Measurements from ENCODE around the gene ATP2C2.

The ATP2C2 gene

DNA sequence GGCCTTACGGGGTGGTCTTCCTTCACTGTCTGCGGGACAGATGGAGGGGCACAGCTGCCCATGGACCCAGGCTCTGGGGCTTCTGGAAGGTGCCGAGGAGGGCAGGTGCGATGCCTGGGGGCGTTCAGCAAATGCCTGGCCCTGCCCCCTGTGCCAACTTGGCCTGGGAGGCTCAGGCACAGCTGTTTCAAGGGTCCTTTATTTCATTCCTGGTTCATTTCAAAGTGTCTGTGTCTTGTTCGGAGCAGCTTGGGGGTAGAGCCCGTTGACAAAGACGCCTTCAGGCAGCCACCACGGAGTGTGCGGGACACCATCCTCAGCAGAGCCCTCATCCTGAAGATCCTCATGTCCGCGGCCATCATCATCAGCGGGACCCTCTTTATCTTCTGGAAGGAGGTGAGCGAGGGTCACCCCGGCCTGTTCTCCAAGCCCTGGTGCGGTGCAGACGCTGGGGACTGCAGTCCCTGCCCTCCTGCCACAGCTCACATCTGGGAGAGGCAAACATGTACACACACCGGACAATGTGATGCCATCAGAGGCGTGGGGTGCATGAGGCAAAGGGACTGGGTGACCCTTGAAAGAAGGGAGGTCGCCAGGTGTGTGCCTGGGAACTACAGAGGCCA, 92.2 kb downstream of the ATP2C2 start:
- Histone ChIP-seq H3K36me3 (ENCODE audit: control insufficient read depth, insufficient read depth, low read length) (no peaks in the 10 kb centered on the region), H3K9ac (ENCODE audit: low read length) (no peak overlapping the region), H3K27me3 (ENCODE audit: control insufficient read depth, insufficient read depth, low read length) (no peaks in the 10 kb centered on the region), H3K4me1 (ENCODE audit: control insufficient read depth, insufficient read depth, low read length) (no peaks in the 10 kb centered on the region), H3K4me3 (ENCODE audit: low read length) (no peak overlapping the region), H3K27ac (ENCODE audit: low read depth, low read length) (no peak overlapping the region)

GRCh38 chr16:84461029-84461412, 92.7 kb downstream of the ATP2C2 start:
- H3K4me3 ChIP-seq (ENCODE audit: low read length): no peak overlapping the region
- no peak overlapping the region for H3K9ac ChIP-seq (ENCODE audit: low read length)
- H3K27me3 ChIP-seq (ENCODE audit: control insufficient read depth, insufficient read depth, low read length): no peaks in the 10 kb centered on the region
- H3K4me1 ChIP-seq (ENCODE audit: control insufficient read depth, insufficient read depth, low read length): no peaks in the 10 kb centered on the region
- H3K36me3 ChIP-seq (ENCODE audit: control insufficient read depth, insufficient read depth, low read length): no peaks in the 10 kb centered on the region
- H3K27ac ChIP-seq (ENCODE audit: low read depth, low read length): no peak overlapping the region

- H3K9ac ChIP-seq (ENCODE audit: low read length): no peak overlapping the region
- H3K27ac ChIP-seq (ENCODE audit: low read depth, low read length): no peak overlapping the region
- no peaks in the 10 kb centered on the region for H3K36me3 ChIP-seq (ENCODE audit: control insufficient read depth, insufficient read depth, low read length)
- H3K4me3 ChIP-seq (ENCODE audit: low read length): no peak overlapping the region
- H3K27me3 ChIP-seq (ENCODE audit: control insufficient read depth, insufficient read depth, low read length): no peaks in the 10 kb centered on the region
- H3K4me1 ChIP-seq (ENCODE audit: control insufficient read depth, insufficient read depth, low read length): no peaks in the 10 kb centered on the region
Measured at GRCh38 chr16:84461413-84462295, 93.3 kb downstream of the ATP2C2 start.

DNA sequence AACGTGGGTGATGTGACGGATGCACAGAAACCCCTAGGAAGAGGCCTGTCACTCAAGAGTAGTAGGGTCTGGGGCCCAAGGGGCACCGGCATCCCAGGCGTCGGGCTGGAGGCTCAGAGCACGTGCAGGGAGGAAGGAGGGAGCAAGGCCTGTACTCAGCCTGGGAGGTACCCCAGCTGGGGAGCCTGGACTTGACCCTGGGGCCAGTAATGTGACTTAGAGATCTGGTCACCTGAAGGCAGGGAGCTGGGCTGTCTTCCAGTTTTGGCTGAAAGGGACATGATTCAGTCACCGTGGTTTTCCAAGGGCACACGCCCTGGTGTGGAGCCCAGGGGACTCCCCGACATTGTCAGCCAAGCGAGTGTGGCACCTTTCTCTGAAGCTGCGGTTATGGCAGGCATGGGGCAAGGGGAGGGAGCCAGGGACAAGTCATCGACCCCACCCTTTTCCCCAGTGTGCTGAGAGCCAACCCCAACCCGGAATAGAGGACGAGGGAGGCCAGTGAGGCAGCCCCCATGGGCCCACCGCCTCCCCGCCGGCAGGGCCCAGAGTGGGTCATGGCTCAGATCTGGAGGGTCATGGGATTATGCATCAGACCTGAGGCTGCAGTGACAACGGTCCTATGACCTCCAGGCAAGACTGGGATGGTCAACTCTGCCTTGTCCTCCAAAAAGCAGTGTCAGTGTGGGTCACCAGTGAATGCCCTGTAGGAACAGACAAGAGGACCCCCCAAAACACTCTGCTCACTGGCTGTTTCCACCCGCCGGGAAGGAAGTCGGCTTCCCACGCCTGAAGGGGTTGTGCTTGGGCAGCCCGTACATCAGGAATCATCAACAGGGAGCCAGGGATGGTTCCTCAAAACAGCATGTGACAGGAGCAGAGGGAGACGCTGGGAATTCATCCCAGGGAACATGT, 94.2 kb downstream of the ATP2C2 start:
- Histone ChIP-seq H3K4me3 (ENCODE audit: low read length) (no peak overlapping the region), H3K27me3 (ENCODE audit: control insufficient read depth, insufficient read depth, low read length) (no peaks in the 10 kb centered on the region), H3K36me3 (ENCODE audit: control insufficient read depth, insufficient read depth, low read length) (no peaks in the 10 kb centered on the region), H3K4me1 (ENCODE audit: control insufficient read depth, insufficient read depth, low read length) (no peaks in the 10 kb centered on the region), H3K9ac (ENCODE audit: low read length) (no peak overlapping the region), H3K27ac (ENCODE audit: low read depth, low read length) (no peak overlapping the region)

DNA sequence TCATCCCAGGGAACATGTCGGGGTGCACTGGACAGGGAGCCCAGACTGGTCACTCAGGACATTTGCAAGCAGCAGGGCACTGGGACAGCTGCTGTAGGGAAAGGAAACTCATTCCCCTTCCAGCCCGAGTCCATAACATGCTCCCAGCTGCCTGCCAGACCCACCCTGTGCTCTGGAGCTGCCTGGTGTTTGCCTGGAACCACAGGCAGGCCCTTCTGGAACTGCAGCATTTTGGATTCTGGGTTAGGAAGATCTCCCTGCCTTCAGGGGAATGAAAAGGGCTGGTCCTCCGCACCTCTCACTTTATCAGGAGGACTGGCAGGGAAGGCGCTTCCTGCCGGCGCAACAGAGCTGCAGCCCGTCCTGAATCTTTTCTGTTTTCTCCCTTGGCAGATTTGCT, 94.9 kb downstream of the ATP2C2 start:
- Histone ChIP-seq H3K27me3 (ENCODE audit: control insufficient read depth, insufficient read depth, low read length) (no peaks in the 10 kb centered on the region), H3K4me1 (ENCODE audit: control insufficient read depth, insufficient read depth, low read length) (no peaks in the 10 kb centered on the region), H3K36me3 (ENCODE audit: control insufficient read depth, insufficient read depth, low read length) (peaks cover 3% of the 10 kb centered on the region), H3K27ac (ENCODE audit: low read depth, low read length) (no peak overlapping the region), H3K4me3 (ENCODE audit: low read length) (no peak overlapping the region), H3K9ac (ENCODE audit: low read length) (no peak overlapping the region)

- Histone ChIP-seq H3K27ac (ENCODE audit: low read depth, low read length) (no peak overlapping the region), H3K9ac (ENCODE audit: low read length) (no peak overlapping the region), H3K4me1 (ENCODE audit: control insufficient read depth, insufficient read depth, low read length) (no peaks in the 10 kb centered on the region), H3K27me3 (ENCODE audit: control insufficient read depth, insufficient read depth, low read length) (no peaks in the 10 kb centered on the region), H3K4me3 (ENCODE audit: low read length) (no peak overlapping the region), H3K36me3 (ENCODE audit: control insufficient read depth, insufficient read depth, low read length) (peaks cover 3% of the 10 kb centered on the region)
Measured at GRCh38 chr16:84464116-84464515, 95.8 kb downstream of the ATP2C2 start.

- Histone ChIP-seq H3K27me3 (ENCODE audit: control insufficient read depth, insufficient read depth, low read length) (no peaks in the 10 kb centered on the region), H3K4me3 (ENCODE audit: low read length) (no peak overlapping the region), H3K36me3 (ENCODE audit: control insufficient read depth, insufficient read depth, low read length) (peaks cover 3% of the 10 kb centered on the region), H3K4me1 (ENCODE audit: control insufficient read depth, insufficient read depth, low read length) (no peaks in the 10 kb centered on the region), H3K27ac (ENCODE audit: low read depth, low read length) (no peak overlapping the region), H3K9ac (ENCODE audit: low read length) (no peak overlapping the region)
Measured at GRCh38 chr16:84465154-84465553, 96.8 kb downstream of the ATP2C2 start.

- Histone ChIP-seq H3K36me3 (ENCODE audit: control insufficient read depth, insufficient read depth, low read length) (peaks cover 3% of the 10 kb centered on the region), H3K27ac (ENCODE audit: low read depth, low read length) (no peak overlapping the region), H3K4me3 (ENCODE audit: low read length) (no peak overlapping the region), H3K9ac (ENCODE audit: low read length) (no peak overlapping the region), H3K4me1 (ENCODE audit: control insufficient read depth, insufficient read depth, low read length) (no peaks in the 10 kb centered on the region), H3K27me3 (ENCODE audit: control insufficient read depth, insufficient read depth, low read length) (no peaks in the 10 kb centered on the region)
Measured at GRCh38 chr16:84466692-84467091, 98.4 kb downstream of the ATP2C2 start.

DNA sequence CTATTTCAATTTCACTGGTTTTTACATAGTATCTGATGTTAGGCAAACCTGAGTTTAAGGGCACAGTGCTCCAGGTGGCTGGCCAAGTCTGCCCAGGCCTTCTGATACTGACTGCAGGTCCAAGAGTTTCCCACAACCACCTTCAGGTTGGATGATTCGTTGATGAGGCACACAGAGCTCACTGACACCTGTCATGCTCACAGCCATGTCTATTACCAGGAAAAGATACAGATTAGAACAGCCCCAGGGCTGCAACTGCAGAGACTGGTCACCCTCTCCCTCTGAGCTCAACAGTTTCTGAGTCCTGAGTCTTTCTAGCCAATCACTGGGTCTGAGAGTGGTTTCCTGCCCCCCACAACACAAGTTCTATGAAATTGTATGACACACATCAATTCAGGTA, 98.9 kb downstream of the ATP2C2 start:
- Histone ChIP-seq H3K27ac (ENCODE audit: low read depth, low read length) (no peak overlapping the region), H3K9ac (ENCODE audit: low read length) (no peak overlapping the region), H3K4me3 (ENCODE audit: low read length) (no peak overlapping the region), H3K27me3 (ENCODE audit: control insufficient read depth, insufficient read depth, low read length) (no peaks in the 10 kb centered on the region), H3K4me1 (ENCODE audit: control insufficient read depth, insufficient read depth, low read length) (no peaks in the 10 kb centered on the region), H3K36me3 (ENCODE audit: control insufficient read depth, insufficient read depth, low read length) (peaks cover 3% of the 10 kb centered on the region)

DNA sequence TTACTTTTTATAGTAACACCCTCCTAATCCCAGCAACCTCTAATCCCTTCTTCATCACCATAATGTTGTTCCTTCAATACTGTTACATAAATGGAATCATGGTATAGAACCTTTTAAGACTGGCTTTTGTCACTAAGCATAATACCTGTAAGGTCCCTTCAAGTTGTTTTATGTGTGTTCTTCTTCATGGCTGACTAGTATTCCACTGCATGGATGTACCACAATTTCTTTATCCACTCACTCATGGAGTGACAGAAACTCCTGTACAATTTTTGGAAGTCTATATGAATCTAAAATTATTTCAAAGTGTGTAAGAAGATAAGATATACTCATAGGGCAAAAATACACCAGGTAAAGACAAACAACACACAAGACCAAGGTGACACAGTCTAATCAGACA, 99.4 kb downstream of the ATP2C2 start:
- H3K4me1 ChIP-seq (ENCODE audit: control insufficient read depth, insufficient read depth, low read length): no peaks in the 10 kb centered on the region
- no peak overlapping the region for H3K9ac ChIP-seq (ENCODE audit: low read length)
- peaks cover 3% of the 10 kb centered on the region for H3K36me3 ChIP-seq (ENCODE audit: control insufficient read depth, insufficient read depth, low read length)

GRCh38 chr16:84471316-84471715, 103.0 kb downstream of the ATP2C2 start:
- Histone ChIP-seq H3K4me1 (ENCODE audit: control insufficient read depth, insufficient read depth, low read length) (no peaks in the 10 kb centered on the region), H3K27me3 (ENCODE audit: control insufficient read depth, insufficient read depth, low read length) (no peaks in the 10 kb centered on the region), H3K36me3 (ENCODE audit: control insufficient read depth, insufficient read depth, low read length) (peaks cover 3% of the 10 kb centered on the region), H3K4me3 (ENCODE audit: low read length) (no peak overlapping the region), H3K9ac (ENCODE audit: low read length) (no peak overlapping the region), H3K27ac (ENCODE audit: low read depth, low read length) (no peak overlapping the region)

More for the DNA sequence above, 99.4 kb downstream of the ATP2C2 start:
- Histone ChIP-seq H3K4me3 (ENCODE audit: low read length) (no peak overlapping the region), H3K27me3 (ENCODE audit: control insufficient read depth, insufficient read depth, low read length) (no peaks in the 10 kb centered on the region), H3K27ac (ENCODE audit: low read depth, low read length) (no peak overlapping the region)

GRCh38 chr16:84471966-84472365, 103.6 kb downstream of the ATP2C2 start:
- no peak overlapping the region for H3K27ac ChIP-seq (ENCODE audit: low read depth, low read length)
- no peak overlapping the region for H3K4me3 ChIP-seq (ENCODE audit: low read length)
- H3K27me3 ChIP-seq (ENCODE audit: control insufficient read depth, insufficient read depth, low read length): no peaks in the 10 kb centered on the region
- no peaks in the 10 kb centered on the region for H3K4me1 ChIP-seq (ENCODE audit: control insufficient read depth, insufficient read depth, low read length)
- no peak overlapping the region for H3K9ac ChIP-seq (ENCODE audit: low read length)
- peaks cover 3% of the 10 kb centered on the region for H3K36me3 ChIP-seq (ENCODE audit: control insufficient read depth, insufficient read depth, low read length)
